Measurements from ENCODE around the gene PIP5K1B.

Gene PIP5K1B

DNA sequence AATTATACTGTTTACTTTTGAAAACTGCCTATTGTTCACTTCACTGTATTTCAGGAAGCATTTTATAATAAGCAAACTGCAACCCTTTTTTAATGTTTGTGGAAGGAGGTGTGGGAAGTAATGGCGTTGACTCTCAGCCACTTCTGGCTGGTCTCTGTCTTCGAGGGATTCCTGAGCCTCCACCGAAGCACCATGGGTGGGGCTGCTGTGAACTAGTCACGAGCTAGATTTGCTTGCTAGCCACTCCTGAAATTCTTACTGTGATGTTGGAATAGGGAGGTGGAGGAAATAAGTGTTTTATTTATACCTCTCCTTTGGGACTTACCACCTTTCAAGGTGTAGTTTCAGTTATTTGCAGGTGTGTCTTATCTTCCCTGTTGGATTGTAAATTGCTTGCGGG is 26.8 kb downstream of the PIP5K1B start:
- no peak for DNase-seq (ENCODE audit: low read depth)
- TF ChIP-seq, protein P1, sequence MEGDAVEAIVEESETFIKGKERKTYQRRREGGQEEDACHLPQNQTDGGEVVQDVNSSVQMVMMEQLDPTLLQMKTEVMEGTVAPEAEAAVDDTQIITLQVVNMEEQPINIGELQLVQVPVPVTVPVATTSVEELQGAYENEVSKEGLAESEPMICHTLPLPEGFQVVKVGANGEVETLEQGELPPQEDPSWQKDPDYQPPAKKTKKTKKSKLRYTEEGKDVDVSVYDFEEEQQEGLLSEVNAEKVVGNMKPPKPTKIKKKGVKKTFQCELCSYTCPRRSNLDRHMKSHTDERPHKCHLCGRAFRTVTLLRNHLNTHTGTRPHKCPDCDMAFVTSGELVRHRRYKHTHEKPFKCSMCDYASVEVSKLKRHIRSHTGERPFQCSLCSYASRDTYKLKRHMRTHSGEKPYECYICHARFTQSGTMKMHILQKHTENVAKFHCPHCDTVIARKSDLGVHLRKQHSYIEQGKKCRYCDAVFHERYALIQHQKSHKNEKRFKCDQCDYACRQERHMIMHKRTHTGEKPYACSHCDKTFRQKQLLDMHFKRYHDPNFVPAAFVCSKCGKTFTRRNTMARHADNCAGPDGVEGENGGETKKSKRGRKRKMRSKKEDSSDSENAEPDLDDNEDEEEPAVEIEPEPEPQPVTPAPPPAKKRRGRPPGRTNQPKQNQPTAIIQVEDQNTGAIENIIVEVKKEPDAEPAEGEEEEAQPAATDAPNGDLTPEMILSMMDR (conservative IDR thresholded peaks at IDR 0.05; ENCODE audit: control insufficient read depth, insufficient read depth, low read depth, low read length) = no peak
- no peak overlapping the region for H3K4me3 ChIP-seq (ENCODE audit: control insufficient read depth, low read depth, low read length)

DNA sequence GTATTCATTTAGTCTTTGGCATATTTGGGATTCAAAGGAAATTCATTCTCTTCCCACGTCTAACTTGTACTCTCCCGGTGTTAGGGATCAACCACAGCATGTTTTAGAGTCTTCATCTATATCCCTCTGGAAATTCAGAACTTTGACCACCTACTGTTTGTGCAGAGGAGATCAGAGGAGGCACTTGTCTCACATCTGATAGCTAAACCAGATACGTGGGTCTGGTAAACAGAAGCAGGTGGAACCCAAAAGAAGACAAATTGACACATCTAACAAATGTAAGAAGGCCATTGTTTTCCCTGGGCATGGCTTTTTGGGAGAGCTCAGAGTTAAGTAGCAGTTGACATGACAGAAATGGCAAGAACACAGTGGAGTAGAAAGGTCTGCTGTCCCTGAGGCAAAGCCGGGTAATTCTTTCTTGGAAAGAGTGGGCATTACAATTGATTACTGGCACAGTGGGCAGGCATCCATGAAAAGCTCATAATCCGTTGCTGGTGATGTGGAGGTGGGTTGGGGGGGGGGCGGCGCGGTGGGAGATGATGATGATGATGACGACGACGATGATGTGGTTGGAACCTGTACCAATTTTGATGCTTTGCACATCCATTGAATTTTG is 27.5 kb downstream of the PIP5K1B start:
- TF ChIP-seq, protein P1 (conservative IDR thresholded peaks at IDR 0.05; ENCODE audit: control insufficient read depth, insufficient read depth, low read depth, low read length) = no peak
- H3K4me3 ChIP-seq (ENCODE audit: control insufficient read depth, low read depth, low read length) = no peak overlapping the region
- DNase-seq (ENCODE audit: low read depth) = no peak

DNA sequence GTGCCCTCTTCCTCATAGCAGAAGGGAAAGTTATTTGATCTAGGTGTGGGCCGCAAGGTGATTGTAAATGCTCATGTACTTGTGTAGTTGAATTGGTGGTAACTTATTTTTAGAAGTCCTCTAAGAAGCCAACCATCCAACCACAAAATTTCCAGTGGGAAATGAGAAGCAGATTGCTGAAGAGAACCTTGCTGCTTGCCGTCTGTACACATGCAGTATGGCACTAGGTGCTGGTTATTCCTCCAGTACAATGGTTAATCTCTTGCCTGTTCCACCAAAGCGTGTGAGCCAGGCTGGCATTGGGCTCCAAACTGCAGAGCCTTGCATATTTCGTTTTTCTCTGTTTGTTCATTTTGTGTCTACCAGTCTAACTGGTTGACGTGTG is 28.0 kb downstream of the PIP5K1B start:
- TF ChIP-seq, protein P1 (conservative IDR thresholded peaks at IDR 0.05; ENCODE audit: control insufficient read depth, insufficient read depth, low read depth, low read length) = no peak

DNA sequence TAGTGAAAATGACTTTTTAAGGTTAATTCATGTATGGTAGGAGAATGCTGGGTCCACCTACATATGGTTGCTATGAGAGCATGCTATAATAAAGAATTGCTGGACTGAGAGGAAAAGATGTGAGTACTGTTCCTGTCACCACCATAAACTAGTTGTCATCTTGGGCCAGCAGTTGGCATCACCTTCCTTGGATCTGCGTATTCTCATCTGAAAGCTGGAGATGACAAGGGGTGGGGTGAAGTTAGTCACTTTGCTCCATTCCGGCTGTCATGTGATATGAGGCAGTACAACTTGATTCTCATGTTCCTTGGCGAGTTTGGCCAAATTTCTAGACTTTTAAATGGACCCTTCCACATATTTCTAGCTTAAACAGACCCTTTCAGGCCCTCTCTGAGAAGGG is 33.3 kb downstream of the PIP5K1B start:
- TF ChIP-seq, protein P1 (conservative IDR thresholded peaks at IDR 0.05; ENCODE audit: control insufficient read depth, insufficient read depth, low read depth, low read length) = no peak
- H3K4me3 ChIP-seq (ENCODE audit: control insufficient read depth, low read depth, low read length) = no peak overlapping the region
- no peak for DNase-seq (ENCODE audit: low read depth)

More for the DNA sequence above, 28.0 kb downstream of the PIP5K1B start:
- DNase-seq (ENCODE audit: low read depth) = no peak
- H3K4me3 ChIP-seq (ENCODE audit: control insufficient read depth, low read depth, low read length) = no peak overlapping the region

DNA sequence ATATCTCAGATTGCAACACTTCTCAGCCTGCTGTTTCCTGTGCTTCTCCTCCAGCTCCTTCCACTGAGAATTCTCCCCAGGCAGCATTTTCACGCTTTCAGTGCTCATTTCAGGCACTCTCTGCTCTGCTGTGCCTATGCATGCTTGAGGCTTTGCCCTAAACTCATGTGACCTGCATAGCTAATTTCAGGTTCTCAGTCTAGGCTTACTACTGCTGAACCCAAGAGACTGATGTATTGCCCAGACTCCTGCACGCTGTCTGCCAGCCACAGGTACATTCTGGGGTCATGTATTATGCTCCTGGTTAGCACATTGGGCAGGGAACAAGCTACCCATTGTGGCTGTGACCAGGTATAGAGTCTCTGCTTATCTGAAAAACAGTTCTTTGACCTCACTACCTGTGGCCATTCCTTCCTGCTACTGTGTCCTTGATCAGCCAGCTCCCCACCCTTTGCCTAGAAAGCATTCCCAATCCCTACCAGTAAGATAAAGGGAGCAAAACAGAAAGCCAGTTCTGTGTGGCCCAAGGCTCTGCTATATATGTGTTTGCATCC is 34.7 kb downstream of the PIP5K1B start:
- no peak for DNase-seq (ENCODE audit: low read depth)
- no peak overlapping the region for H3K4me3 ChIP-seq (ENCODE audit: control insufficient read depth, low read depth, low read length)

DNA sequence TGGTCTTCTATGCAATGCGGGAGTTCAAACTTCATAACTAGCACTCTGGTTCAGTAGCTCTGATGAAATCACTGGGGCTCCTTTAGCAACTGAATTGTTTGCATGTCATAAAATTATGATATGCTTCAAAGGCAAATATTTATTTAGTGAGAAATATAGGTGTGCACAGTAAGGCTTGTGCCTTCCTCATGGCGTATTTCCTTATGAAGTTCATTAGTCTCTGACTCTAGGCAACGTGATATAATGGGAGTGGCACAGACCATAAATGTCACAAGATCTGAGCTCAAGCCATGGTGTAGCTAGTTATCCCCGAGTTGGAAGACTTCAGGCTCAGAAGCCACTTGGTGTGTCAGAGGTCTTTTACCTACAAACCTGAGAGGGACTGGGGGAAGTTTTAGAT is 35.5 kb downstream of the PIP5K1B start:
- no peak for DNase-seq (ENCODE audit: low read depth)
- TF ChIP-seq, protein P1 (conservative IDR thresholded peaks at IDR 0.05; ENCODE audit: control insufficient read depth, insufficient read depth, low read depth, low read length) = no peak
- no peak overlapping the region for H3K4me3 ChIP-seq (ENCODE audit: control insufficient read depth, low read depth, low read length)

More for the DNA sequence above, 34.7 kb downstream of the PIP5K1B start:
- TF ChIP-seq, protein P1 (conservative IDR thresholded peaks at IDR 0.05; ENCODE audit: control insufficient read depth, insufficient read depth, low read depth, low read length) = no peak

Measured in fibroblast of mammary gland (primary cell).